Progenitor cell of endocrine pancreas (in vitro differentiated cells): ENCODE data around the gene RBM5. TPM values are rescaled to one million over a fixed set of nuclear protein-coding genes. Genes with fewer than 3 reads are reported as not detected.

Source experiments
- DNase-seq: peaks from one replicate; pipeline ENCODE4 v3.0.0; 2021; ENCODE audit warnings: low spot score; ENCODE audit not compliant: unreplicated experiment
- H3K27ac Mint-ChIP-seq: 2 replicates; pipeline ENCODE4 v1.8.0; 2021; ENCODE audit warnings: mild to moderate bottlenecking, moderate library complexity, mixed read lengths
- H3K27me3 Mint-ChIP-seq: 2 replicates; pipeline ENCODE4 v1.8.0; 2021; ENCODE audit warnings: mixed read lengths
- H3K36me3 Mint-ChIP-seq: 2 replicates; pipeline ENCODE4 v1.8.0; 2022; ENCODE audit warnings: mixed read lengths; ENCODE audit not compliant: insufficient read depth
- H3K4me1 Mint-ChIP-seq: 2 replicates; pipeline ENCODE4 v1.8.0; 2021; ENCODE audit warnings: low read depth, mixed read lengths
- H3K4me3 Mint-ChIP-seq: 2 replicates; pipeline ENCODE4 v1.8.0; 2021; ENCODE audit warnings: low read depth, mild to moderate bottlenecking, moderate library complexity, mixed read lengths
- H3K9me3 Mint-ChIP-seq: 2 replicates; pipeline ENCODE4 v1.8.0; 2021; ENCODE audit warnings: low read depth, mixed read lengths
- CTCF ChIP-seq: fragments of 200-600 bp; sonication (generic); IDR thresholded peaks from one replicate; pipeline ENCODE4 v1.5.0; 2021; ENCODE audit warnings: antibody characterized with exemption, mild to moderate bottlenecking; ENCODE audit not compliant: unreplicated experiment
- total RNA-seq: library from RNA; stranded (reverse); gene quantifications from 2 replicates; pipeline ENCODE4 v1.2.1, GENCODE V29; 2021

RBM5 gene
- total RNA-seq, 1 donor from 2014 or later, result 322 TPM

GRCh38 chr3:50153782-50154475 is 65.2 kb downstream of the RBM5 start:
- Mint-ChIP-seq H3K27me3 (peaks cover 25% of the 10 kb centered on the region), H3K36me3 (no peaks in the 10 kb centered on the region), H3K4me1 (peaks cover 34% of the 10 kb centered on the region), H3K9me3 (no peaks in the 10 kb centered on the region), H3K27ac (no peak overlapping the region), H3K4me3 (peak overlapping the region; percentile 68)
- TF ChIP-seq CTCF, result no peak
- DNase-seq, result no peak

- peaks cover 25% of the 10 kb centered on the region for H3K27me3 Mint-ChIP-seq
- DNase-seq, result no peak
- no peaks in the 10 kb centered on the region for H3K9me3 Mint-ChIP-seq
- TF ChIP-seq CTCF, result peak; percentile 44
- H3K4me3 Mint-ChIP-seq, result peak overlapping the region; percentile 68
- no peaks in the 10 kb centered on the region for H3K36me3 Mint-ChIP-seq
- no peak overlapping the region for H3K27ac Mint-ChIP-seq
- peaks cover 34% of the 10 kb centered on the region for H3K4me1 Mint-ChIP-seq
Observed at GRCh38 chr3:50154476-50154839, 65.7 kb downstream of the RBM5 start.

GRCh38 chr3:50154840-50155490 is 66.2 kb downstream of the RBM5 start, which contains the start of gene SEMA3F:
TSS of gene SEMA3F (plus strand) at chr3:50155324. CDS start at chr3:50159623, 4,299 bp downstream.
- Mint-ChIP-seq H3K4me3 (peak within 1 kb of the TSS; percentile 87), H3K9me3 (no peaks in the 10 kb centered on the region), H3K4me1 (peaks cover 36% of the 10 kb centered on the region), H3K27ac (peak within 1 kb of the TSS; percentile 94), H3K27me3 (peaks cover 25% of the 10 kb centered on the region), H3K36me3 (peaks cover 2% of the 10 kb centered on the region)
- DNase-seq, result peak; percentile 70
- TF ChIP-seq CTCF, result peak; percentile 54

GRCh38 chr3:50155491-50155878 is 66.8 kb downstream of the RBM5 start:
- Mint-ChIP-seq H3K27me3 (peaks cover 23% of the 10 kb centered on the region), H3K27ac (peak overlapping the region; percentile 94), H3K36me3 (peaks cover 2% of the 10 kb centered on the region), H3K4me3 (peak overlapping the region; percentile 87), H3K4me1 (peaks cover 31% of the 10 kb centered on the region), H3K9me3 (no peaks in the 10 kb centered on the region)
- no peak for TF ChIP-seq CTCF
- no peak for DNase-seq

- Mint-ChIP-seq H3K36me3 (peaks cover 2% of the 10 kb centered on the region), H3K27me3 (peaks cover 21% of the 10 kb centered on the region), H3K27ac (peak overlapping the region; percentile 94), H3K9me3 (no peaks in the 10 kb centered on the region), H3K4me1 (peaks cover 30% of the 10 kb centered on the region), H3K4me3 (peak overlapping the region; percentile 87)
- TF ChIP-seq CTCF, result no peak
- no peak for DNase-seq
Observed at GRCh38 chr3:50155891-50156290, 67.2 kb downstream of the RBM5 start.
